ENCODE data around the gene MPG. TPM values are rescaled to one million over a fixed set of nuclear protein-coding genes. Genes with fewer than 3 reads are reported as not detected.

Gene MPG
- polyA plus RNA-seq, 2 of the 4 experiments (the other 2 are of a cell fraction): 25.5 to 54.3 TPM

DNA sequence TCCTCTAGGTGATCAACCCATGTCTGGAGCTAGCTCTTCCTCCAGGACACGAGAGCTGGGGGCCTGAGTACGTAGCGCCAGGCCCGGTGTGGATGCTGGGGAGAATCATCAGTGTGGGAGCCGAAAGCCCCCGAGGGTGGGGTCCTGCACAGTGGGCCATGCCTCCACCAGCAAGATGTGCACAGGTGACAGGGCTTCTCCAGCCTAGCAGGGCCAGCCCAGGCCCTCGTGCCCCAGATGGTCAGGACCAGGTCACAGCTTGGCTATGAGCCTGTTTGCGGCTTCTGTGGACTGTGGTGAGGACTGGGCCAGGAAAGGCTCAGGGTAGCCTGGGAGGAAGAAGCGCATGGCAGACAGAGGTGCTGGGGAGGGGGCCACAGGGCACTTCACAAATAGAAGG, 7.8 kb downstream of the MPG start:
- no peak for DNase-seq (ENCODE audit: low read depth in 1 of 2, low spot score in 1 of 2)
- CTCF ChIA-PET: interaction anchor here (0.6 to 30.3 kb wide), 6 partner anchors 8 to 663 kb away, joined by 3 to 718 read pairs (median 8); partner anchors contain the start of genes MPG and RHBDF1
- TF ChIP-seq CEBPB (IDR thresholded peaks at IDR 0.05) (no peak), RAD21 (conservative IDR thresholded peaks at IDR 0.05 in 1 of 2, IDR thresholded peaks at IDR 0.05 in 1 of 2) (no peak), KDM1A (IDR thresholded peaks at IDR 0.05; ENCODE audit: low read depth) (no peak), CHD4 (IDR thresholded peaks at IDR 0.05; ENCODE audit: borderline replicate concordance) (no peak), CHD2 (IDR thresholded peaks at IDR 0.05; ENCODE audit: low read length, partially characterized antibody) (no peak), CBX2 (IDR thresholded peaks at IDR 0.05; ENCODE audit: borderline replicate concordance, low read depth) (no peak), CBX8 (IDR thresholded peaks at IDR 0.05) (no peak), HDAC2 (IDR thresholded peaks at IDR 0.05) (no peak), TFCP2L1 (CRISPR knock-in tag; IDR thresholded peaks at IDR 0.05) (no peak), RNF2 (IDR thresholded peaks at IDR 0.05; ENCODE audit: borderline replicate concordance, low read depth) (no peak)
- TF ChIP-seq, protein P1, sequence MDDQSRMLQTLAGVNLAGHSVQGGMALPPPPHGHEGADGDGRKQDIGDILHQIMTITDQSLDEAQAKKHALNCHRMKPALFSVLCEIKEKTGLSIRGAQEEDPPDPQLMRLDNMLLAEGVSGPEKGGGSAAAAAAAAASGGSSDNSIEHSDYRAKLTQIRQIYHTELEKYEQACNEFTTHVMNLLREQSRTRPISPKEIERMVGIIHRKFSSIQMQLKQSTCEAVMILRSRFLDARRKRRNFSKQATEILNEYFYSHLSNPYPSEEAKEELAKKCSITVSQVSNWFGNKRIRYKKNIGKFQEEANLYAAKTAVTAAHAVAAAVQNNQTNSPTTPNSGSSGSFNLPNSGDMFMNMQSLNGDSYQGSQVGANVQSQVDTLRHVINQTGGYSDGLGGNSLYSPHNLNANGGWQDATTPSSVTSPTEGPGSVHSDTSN (IDR thresholded peaks at IDR 0.05): no peak
- ATAC-seq: no peak
- no peaks in the 10 kb centered on the region for H3K9me3 ChIP-seq
- H3K4me1 ChIP-seq: peaks cover 10% of the 10 kb centered on the region
- FAIRE-seq: no peak
- no peak overlapping the region for H3K4me3 ChIP-seq
- POLR2A ChIA-PET: interaction anchor here (1.1 kb wide), 1 partner anchor 13 kb away, joined by 3 read pairs; the partner anchor contains the start of gene RHBDF1
- H3K4me2 ChIP-seq: no peak overlapping the region
- 85% methylated on average over 8 of the region's 9 CpGs for WGBS (ENCODE audit: missing lambda C conversion rate)
- H3K27ac ChIP-seq: no peak overlapping the region

GRCh38 chr16:86483-86952, 8.5 kb downstream of the MPG start:
- H3K4me2 ChIP-seq: no peak overlapping the region
- FAIRE-seq: no peak
- no peak overlapping the region for H3K27ac ChIP-seq
- no peak for DNase-seq (ENCODE audit: low read depth in 1 of 2, low spot score in 1 of 2)
- H3K9me3 ChIP-seq: no peaks in the 10 kb centered on the region
- no peak overlapping the region for H3K4me3 ChIP-seq
- H3K4me1 ChIP-seq: peaks cover 10% of the 10 kb centered on the region
- ATAC-seq: no peak
- no peak for TF ChIP-seq CBX2 (IDR thresholded peaks at IDR 0.05; ENCODE audit: borderline replicate concordance, low read depth)
- TF ChIP-seq, protein P2, sequence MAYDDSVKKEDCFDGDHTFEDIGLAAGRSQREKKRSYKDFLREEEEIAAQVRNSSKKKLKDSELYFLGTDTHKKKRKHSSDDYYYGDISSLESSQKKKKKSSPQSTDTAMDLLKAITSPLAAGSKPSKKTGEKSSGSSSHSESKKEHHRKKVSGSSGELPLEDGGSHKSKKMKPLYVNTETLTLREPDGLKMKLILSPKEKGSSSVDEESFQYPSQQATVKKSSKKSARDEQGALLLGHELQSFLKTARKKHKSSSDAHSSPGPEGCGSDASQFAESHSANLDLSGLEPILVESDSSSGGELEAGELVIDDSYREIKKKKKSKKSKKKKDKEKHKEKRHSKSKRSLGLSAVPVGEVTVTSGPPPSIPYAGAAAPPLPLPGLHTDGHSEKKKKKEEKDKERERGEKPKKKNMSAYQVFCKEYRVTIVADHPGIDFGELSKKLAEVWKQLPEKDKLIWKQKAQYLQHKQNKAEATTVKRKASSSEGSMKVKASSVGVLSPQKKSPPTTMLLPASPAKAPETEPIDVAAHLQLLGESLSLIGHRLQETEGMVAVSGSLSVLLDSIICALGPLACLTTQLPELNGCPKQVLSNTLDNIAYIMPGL (CRISPR knock-in tag; IDR thresholded peaks at IDR 0.05; ENCODE audit: borderline replicate concordance): no peak
- no peak for TF ChIP-seq FOSB (CRISPR knock-in tag; IDR thresholded peaks at IDR 0.05)
- no peak for TF ChIP-seq KDM5A (IDR thresholded peaks at IDR 0.05)
- TF ChIP-seq ATOH8 (CRISPR knock-in tag; IDR thresholded peaks at IDR 0.05; ENCODE audit: low read depth): no peak
- TF ChIP-seq ZC3H11A (IDR thresholded peaks at IDR 0.05): no peak
- 89% methylated on average over 12 of the region's 23 CpGs for WGBS (ENCODE audit: missing lambda C conversion rate)
- ChIA-PET CTCF (interaction anchor here (0.9 to 30.3 kb wide), 6 partner anchors 8 to 276 kb away, joined by 4 to 718 read pairs (median 8); partner anchors contain the start of genes MPG and RHBDF1), POLR2A (interaction anchor here (0.6 kb wide), 1 partner anchor 11 kb away, joined by 3 read pairs; no protein-coding TSS in a partner anchor)

DNA sequence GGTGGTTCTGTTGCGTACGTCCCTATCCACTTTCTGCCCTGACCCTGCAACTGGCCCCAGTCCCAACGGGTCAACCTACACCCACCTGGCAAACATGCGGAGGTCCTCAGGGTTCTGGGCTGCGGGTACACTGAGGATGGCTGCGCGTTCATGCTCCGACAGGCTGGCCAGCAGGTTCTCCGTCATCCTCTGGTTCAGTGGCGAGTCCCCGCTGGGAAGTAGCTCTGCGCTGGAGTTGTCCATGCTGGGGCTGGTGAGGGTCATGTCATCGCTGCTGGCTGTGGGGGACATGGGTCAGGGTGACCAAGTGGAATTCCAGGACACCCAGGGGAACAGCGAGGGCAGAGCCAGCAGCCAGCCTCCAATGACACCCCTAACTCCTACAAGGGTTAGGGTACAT, 10.6 kb downstream of the MPG start:
- no peak for ATAC-seq
- 93% methylated on average over 13 of the region's 14 CpGs for WGBS (ENCODE audit: missing lambda C conversion rate)
- no peak for DNase-seq (ENCODE audit: low read depth in 1 of 2, low spot score in 1 of 2)
- no peak overlapping the region for H3K4me2 ChIP-seq
- POLR2A ChIA-PET: no interaction called here
- CTCF ChIA-PET: interaction anchor here (1.5 to 30.3 kb wide), 4 partner anchors 8 to 21 kb away, joined by 4 to 718 read pairs (median 51); partner anchors contain the start of genes MPG and RHBDF1
- no peak for FAIRE-seq
- H3K4me3 ChIP-seq: no peak overlapping the region
- H3K9me3 ChIP-seq: no peaks in the 10 kb centered on the region
- TF ChIP-seq, protein P2 (CRISPR knock-in tag; IDR thresholded peaks at IDR 0.05; ENCODE audit: borderline replicate concordance): no peak
- TF ChIP-seq RNF2 (IDR thresholded peaks at IDR 0.05; ENCODE audit: borderline replicate concordance, low read depth) (no peak), CBX2 (IDR thresholded peaks at IDR 0.05; ENCODE audit: borderline replicate concordance, low read depth) (no peak), KDM5A (IDR thresholded peaks at IDR 0.05) (no peak)
- TF ChIP-seq, protein P3, sequence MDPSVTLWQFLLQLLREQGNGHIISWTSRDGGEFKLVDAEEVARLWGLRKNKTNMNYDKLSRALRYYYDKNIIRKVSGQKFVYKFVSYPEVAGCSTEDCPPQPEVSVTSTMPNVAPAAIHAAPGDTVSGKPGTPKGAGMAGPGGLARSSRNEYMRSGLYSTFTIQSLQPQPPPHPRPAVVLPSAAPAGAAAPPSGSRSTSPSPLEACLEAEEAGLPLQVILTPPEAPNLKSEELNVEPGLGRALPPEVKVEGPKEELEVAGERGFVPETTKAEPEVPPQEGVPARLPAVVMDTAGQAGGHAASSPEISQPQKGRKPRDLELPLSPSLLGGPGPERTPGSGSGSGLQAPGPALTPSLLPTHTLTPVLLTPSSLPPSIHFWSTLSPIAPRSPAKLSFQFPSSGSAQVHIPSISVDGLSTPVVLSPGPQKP (IDR thresholded peaks at IDR 0.05; ENCODE audit: low read depth, low read length): no peak
- H3K27ac ChIP-seq: no peak overlapping the region
- peaks cover 10% of the 10 kb centered on the region for H3K4me1 ChIP-seq
